Esophagus (tissue), 2 donors: ENCODE data around the gene TRIP4. TPM values are rescaled to one million over a fixed set of nuclear protein-coding genes. Genes with fewer than 3 reads are reported as not detected.
A peak's percentile ranks its signal among the peaks of the same experiment; 100 is the strongest.
"Not testable (repeated sequence)": the region's sequence is repeated elsewhere in the genome, so short reads cannot be mapped to it uniquely, and the experiment has no call there.

Experiments
- H3K27ac ChIP-seq, 2 donors: one replicate each; pipeline ENCODE4 v1.5.1; 2013; ENCODE audit warnings: low read depth in 2 of 2, mild to moderate bottlenecking in 2 of 2, inconsistent platforms in 1 of 2, low read length in 1 of 2, moderate library complexity in 1 of 2
- H3K27me3 ChIP-seq, 2 donors: one replicate each; pipeline ENCODE4 v1.6.1; 2013; ENCODE audit warnings: low read length in 2 of 2, control low read depth in 1 of 2, mild to moderate bottlenecking in 1 of 2; ENCODE audit not compliant: insufficient read depth in 2 of 2, control insufficient read depth in 1 of 2
- H3K36me3 ChIP-seq, 2 donors: one replicate each; pipeline ENCODE4 v1.6.1; 2013; ENCODE audit warnings: low read length in 1 of 2; ENCODE audit not compliant: control insufficient read depth in 2 of 2, insufficient read depth in 2 of 2
- H3K4me1 ChIP-seq, 2 donors: one replicate each; pipeline ENCODE4 v1.6.1; 2013; ENCODE audit warnings: low read length in 1 of 2; ENCODE audit not compliant: control insufficient read depth in 2 of 2, insufficient read depth in 2 of 2
- H3K4me3 ChIP-seq, 2 donors: one replicate each; pipeline ENCODE4 v1.5.1; 2013; ENCODE audit warnings: low read length in 2 of 2, mild to moderate bottlenecking in 2 of 2, low read depth in 1 of 2, moderate library complexity in 1 of 2
- H3K9me3 ChIP-seq, 2 donors: one replicate each; pipeline ENCODE4 v1.6.1; 2013; ENCODE audit warnings: mild to moderate bottlenecking in 2 of 2, low read depth in 1 of 2, low read length in 1 of 2, moderate library complexity in 1 of 2; ENCODE audit not compliant: control insufficient read depth in 2 of 2, insufficient read depth in 1 of 2
- WGBS, 2 donors: extraction: QIAGEN DNeasy Blood & Tissue Kit; methylation state at CpG; one replicate each; pipeline ENCODE4 v1.1.7; 2013; 5-methylcytosine and 5-hydroxymethylcytosine counted together
- polyA plus RNA-seq, 2 donors: library from polyadenylated mRNA; stranded (reverse); fragments of 200-250 nt; gene quantifications; one replicate each; pipeline ENCODE4 v1.2.3, GENCODE V29; 2013
- donor health status: healthy with polysubstance abuse.
- donor health status: Bipolar disorder and iron deficiency.

Gene TRIP4
- 10 to 100 TPM; 14.7 to 19.2 TPM for polyA plus RNA-seq

GRCh38 chr15:64387562-64388168 is at the start of gene TRIP4:
Gene TRIP4 (plus strand): TSS chr15:64387836. CDS start chr15:64387864, 28 bp downstream.
- Histone ChIP-seq H3K27ac (peak within 1 kb of the TSS; percentile 81 to 96), H3K36me3 (no peaks in the 10 kb centered on the region), H3K27me3 (no peaks in the 10 kb centered on the region), H3K4me3 (peak within 1 kb of the TSS; percentile 87 to 88), H3K4me1 (no peaks in the 10 kb centered on the region), H3K9me3 (no peaks in the 10 kb centered on the region)
- 0% methylated on average over 35 of the region's 35 CpGs for WGBS, 2 donors

GRCh38 chr15:64340355-64340754 is 47.3 kb upstream of the TRIP4 start:
- Histone ChIP-seq H3K27ac (no peak overlapping the region), H3K4me1 (no peaks in the 10 kb centered on the region), H3K9me3 (no peaks in the 10 kb centered on the region), H3K27me3 (no peaks in the 10 kb centered on the region), H3K36me3 (no peaks in the 10 kb centered on the region), H3K4me3 (no peak overlapping the region)
- WGBS, 2 donors, result 95 to 99% methylated on average over 1 of the region's 1 CpG

- 84 to 86% methylated on average over 4 of the region's 4 CpGs for WGBS, 2 donors
- no peak overlapping the region for H3K4me3 ChIP-seq
- H3K27ac ChIP-seq, result no peak overlapping the region
- no peaks in the 10 kb centered on the region for H3K27me3 ChIP-seq
- no peaks in the 10 kb centered on the region for H3K36me3 ChIP-seq
- H3K4me1 ChIP-seq, result no peaks in the 10 kb centered on the region
- H3K9me3 ChIP-seq, result no peaks in the 10 kb centered on the region
These were observed 45.7 kb upstream of the TRIP4 start for GRCh38 chr15:64341961-64342360.

- Histone ChIP-seq H3K27me3 (no peaks in the 10 kb centered on the region), H3K36me3 (no peaks in the 10 kb centered on the region), H3K4me1 (no peaks in the 10 kb centered on the region), H3K4me3 (no peak overlapping the region), H3K9me3 (no peaks in the 10 kb centered on the region), H3K27ac (no peak overlapping the region)
These were observed 44.4 kb upstream of the TRIP4 start for GRCh38 chr15:64343222-64343621.

- 85 to 92% methylated on average over 2 of the region's 2 CpGs for WGBS, 2 donors
- H3K4me1 ChIP-seq, result no peaks in the 10 kb centered on the region
- no peaks in the 10 kb centered on the region for H3K36me3 ChIP-seq
- H3K27ac ChIP-seq, result no peak overlapping the region
- no peaks in the 10 kb centered on the region for H3K9me3 ChIP-seq
- H3K4me3 ChIP-seq, result no peak overlapping the region
- no peaks in the 10 kb centered on the region for H3K27me3 ChIP-seq
These were observed 43.8 kb upstream of the TRIP4 start for GRCh38 chr15:64343841-64344240.

- H3K36me3 ChIP-seq, result peaks cover 0 to 2% of the 10 kb centered on the region in 2 donors
- no peaks in the 10 kb centered on the region for H3K4me1 ChIP-seq
- H3K27me3 ChIP-seq, result no peaks in the 10 kb centered on the region
- H3K27ac ChIP-seq, result no peak overlapping the region
- H3K9me3 ChIP-seq, result no peaks in the 10 kb centered on the region
- no peak overlapping the region for H3K4me3 ChIP-seq
These were observed 42.9 kb upstream of the TRIP4 start for GRCh38 chr15:64344651-64345294.

- H3K9me3 ChIP-seq, result not testable (repeated sequence)
- 96% methylated on average over 6 of the region's 6 CpGs for WGBS, 2 donors
These were observed 41.4 kb upstream of the TRIP4 start for GRCh38 chr15:64346242-64346641.

GRCh38 chr15:64348455-64348854 is 39.2 kb upstream of the TRIP4 start:
- Histone ChIP-seq H3K4me1 (no peaks in the 10 kb centered on the region), H3K4me3 (no peak overlapping the region), H3K27ac (no peak overlapping the region), H3K27me3 (no peaks in the 10 kb centered on the region), H3K36me3 (peaks cover 0 to 2% of the 10 kb centered on the region in 2 donors), H3K9me3 (no peaks in the 10 kb centered on the region)
- WGBS, 2 donors, result 82 to 88% methylated on average over 1 of the region's 1 CpG

More at GRCh38 chr15:64346242-64346641, 41.4 kb upstream of the TRIP4 start:
- not testable (repeated sequence) for H3K4me1 ChIP-seq, H3K4me3 ChIP-seq, H3K36me3 ChIP-seq, H3K27me3 ChIP-seq, H3K27ac ChIP-seq

- peaks cover 0 to 2% of the 10 kb centered on the region in 2 donors for H3K36me3 ChIP-seq
- no peak overlapping the region for H3K4me3 ChIP-seq
- no peaks in the 10 kb centered on the region for H3K4me1 ChIP-seq
- H3K27ac ChIP-seq, result no peak overlapping the region
- H3K27me3 ChIP-seq, result no peaks in the 10 kb centered on the region
- H3K9me3 ChIP-seq, result no peaks in the 10 kb centered on the region
- 96 to 97% methylated on average over 2 of the region's 2 CpGs for WGBS, 2 donors
These were observed 38.3 kb upstream of the TRIP4 start for GRCh38 chr15:64349375-64349774.

GRCh38 chr15:64351265-64351664 is 36.4 kb upstream of the TRIP4 start:
- no peak overlapping the region for H3K27ac ChIP-seq
- peaks cover 0 to 2% of the 10 kb centered on the region in 2 donors for H3K36me3 ChIP-seq
- H3K27me3 ChIP-seq, result no peaks in the 10 kb centered on the region
- H3K4me1 ChIP-seq, result no peaks in the 10 kb centered on the region
- H3K4me3 ChIP-seq, result no peak overlapping the region
- WGBS, 2 donors, result 82 to 87% methylated on average over 7 of the region's 7 CpGs
- no peaks in the 10 kb centered on the region for H3K9me3 ChIP-seq
